HL-60 (cell line): ENCODE data around the gene ELOF1.

Source experiments
- DNase-seq, 2 experiments: peaks; one replicate each; pipeline ENCODE4 v3.0.0-alpha.2; 2010 to 2020; ENCODE audit warnings: low read depth in 1 of 2, low spot score in 1 of 2
- H3K27ac ChIP-seq: fragments of 250-450 bp; sonication (Bioruptor Pico); replicated peaks from 2 replicates; pipeline ENCODE4 v1.5.1; 2020; ENCODE audit warnings: mild to moderate bottlenecking, moderate library complexity
- H3K27me3 ChIP-seq: fragments of 250-450 bp; sonication (Bioruptor Pico); 2 replicates; pipeline ENCODE4 v1.5.1; 2021; ENCODE audit warnings: mild to moderate bottlenecking, moderate library complexity; ENCODE audit not compliant: insufficient read depth, poor library complexity, severe bottlenecking
- H3K4me3 ChIP-seq: replicated peaks from 2 replicates; pipeline ENCODE4 v1.5.1; 2011; ENCODE audit warnings: mild to moderate bottlenecking, control low read depth, low read length; ENCODE audit not compliant: insufficient read depth
- GABPA ChIP-seq: IDR thresholded peaks from 2 replicates; pipeline ENCODE4 v1.6.1; 2012; ENCODE audit warnings: low read depth
- POLR2AphosphoS5 ChIP-seq: IDR thresholded peaks from 2 replicates; pipeline ENCODE4 v1.6.1; 2012; ENCODE audit warnings: low read depth
- SPI1 ChIP-seq: IDR thresholded peaks from 2 replicates; pipeline ENCODE4 v1.6.1; 2012; ENCODE audit warnings: low read depth, mild to moderate bottlenecking, borderline replicate concordance
- TF ChIP-seq, protein P1 (sequence below): IDR thresholded peaks from one replicate; pipeline ENCODE4 v1.5.1; 2011; ENCODE audit warnings: low read length, control low read depth, inconsistent platforms; ENCODE audit not compliant: insufficient read depth
- TF ChIP-seq, protein P2 (sequence below): IDR thresholded peaks from 2 replicates; pipeline ENCODE4 v1.6.1; 2012; ENCODE audit warnings: low read depth; ENCODE audit not compliant: insufficient replicate concordance

The ELOF1 gene

DNA sequence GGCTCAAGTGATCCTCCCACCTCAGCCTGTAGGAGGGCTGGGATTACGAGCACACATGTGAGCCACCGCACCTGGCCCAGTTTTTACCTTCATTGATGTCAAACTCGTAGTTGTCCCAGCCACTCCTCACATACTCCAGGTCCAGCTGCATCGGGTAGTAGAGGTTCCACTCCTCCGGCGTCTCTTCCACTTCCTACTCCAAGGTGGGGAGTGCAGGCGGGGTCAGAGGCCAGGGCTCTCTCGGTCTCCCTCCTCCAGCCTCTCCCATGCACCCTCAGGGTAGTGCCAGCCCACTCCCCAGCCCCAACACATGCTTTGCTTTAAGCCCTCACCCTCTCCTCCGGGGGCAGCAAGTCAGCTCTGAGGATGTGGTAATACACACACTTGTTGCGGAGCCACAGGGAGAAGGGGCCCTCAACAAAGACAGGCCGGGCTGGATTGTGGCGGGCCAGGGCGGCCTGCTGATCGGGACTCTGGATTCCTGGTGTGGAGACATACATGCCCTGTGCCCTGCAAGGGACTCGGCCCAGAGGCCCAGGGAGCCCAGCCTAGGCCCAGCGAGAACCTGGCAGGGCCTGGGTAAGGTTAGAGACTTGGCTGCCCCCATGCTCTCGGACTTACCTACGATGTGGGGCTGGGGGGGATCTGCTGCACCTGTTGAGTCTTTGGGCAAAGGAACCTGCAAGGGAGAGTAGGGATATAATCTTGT is 51.5 kb downstream of the ELOF1 start:
- H3K27ac ChIP-seq, result no peak overlapping the region
- no peak for DNase-seq
- H3K4me3 ChIP-seq, result no peak overlapping the region
- no peaks in the 10 kb centered on the region for H3K27me3 ChIP-seq
- TF ChIP-seq, protein P1, sequence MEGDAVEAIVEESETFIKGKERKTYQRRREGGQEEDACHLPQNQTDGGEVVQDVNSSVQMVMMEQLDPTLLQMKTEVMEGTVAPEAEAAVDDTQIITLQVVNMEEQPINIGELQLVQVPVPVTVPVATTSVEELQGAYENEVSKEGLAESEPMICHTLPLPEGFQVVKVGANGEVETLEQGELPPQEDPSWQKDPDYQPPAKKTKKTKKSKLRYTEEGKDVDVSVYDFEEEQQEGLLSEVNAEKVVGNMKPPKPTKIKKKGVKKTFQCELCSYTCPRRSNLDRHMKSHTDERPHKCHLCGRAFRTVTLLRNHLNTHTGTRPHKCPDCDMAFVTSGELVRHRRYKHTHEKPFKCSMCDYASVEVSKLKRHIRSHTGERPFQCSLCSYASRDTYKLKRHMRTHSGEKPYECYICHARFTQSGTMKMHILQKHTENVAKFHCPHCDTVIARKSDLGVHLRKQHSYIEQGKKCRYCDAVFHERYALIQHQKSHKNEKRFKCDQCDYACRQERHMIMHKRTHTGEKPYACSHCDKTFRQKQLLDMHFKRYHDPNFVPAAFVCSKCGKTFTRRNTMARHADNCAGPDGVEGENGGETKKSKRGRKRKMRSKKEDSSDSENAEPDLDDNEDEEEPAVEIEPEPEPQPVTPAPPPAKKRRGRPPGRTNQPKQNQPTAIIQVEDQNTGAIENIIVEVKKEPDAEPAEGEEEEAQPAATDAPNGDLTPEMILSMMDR, result no peak
- TF ChIP-seq SPI1, result no peak

DNA sequence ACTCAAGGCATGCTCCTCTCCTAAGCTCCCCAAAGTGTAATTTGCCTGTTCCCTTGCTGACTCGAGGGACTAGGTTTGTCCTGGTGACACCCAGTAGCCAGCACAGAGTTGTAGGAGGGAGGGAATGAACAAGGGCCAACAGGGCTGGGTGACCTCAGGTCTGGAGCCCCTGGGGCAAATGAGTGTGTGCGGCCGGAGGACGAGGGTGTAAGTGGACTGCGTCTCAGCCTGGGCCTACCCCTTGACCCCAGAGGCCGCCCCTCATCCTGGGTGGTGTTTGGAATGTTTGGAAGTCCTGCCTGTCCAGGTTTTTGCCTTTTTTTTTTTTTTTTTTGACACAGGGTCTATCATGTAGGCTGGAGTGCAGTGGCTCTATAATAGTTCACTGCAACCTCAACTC is 52.1 kb downstream of the ELOF1 start:
- Histone ChIP-seq H3K27ac (no peak overlapping the region), H3K4me3 (no peak overlapping the region), H3K27me3 (no peaks in the 10 kb centered on the region)
- TF ChIP-seq POLR2AphosphoS5 (no peak), GABPA (no peak), SPI1 (no peak)
- DNase-seq, result no peak

DNA sequence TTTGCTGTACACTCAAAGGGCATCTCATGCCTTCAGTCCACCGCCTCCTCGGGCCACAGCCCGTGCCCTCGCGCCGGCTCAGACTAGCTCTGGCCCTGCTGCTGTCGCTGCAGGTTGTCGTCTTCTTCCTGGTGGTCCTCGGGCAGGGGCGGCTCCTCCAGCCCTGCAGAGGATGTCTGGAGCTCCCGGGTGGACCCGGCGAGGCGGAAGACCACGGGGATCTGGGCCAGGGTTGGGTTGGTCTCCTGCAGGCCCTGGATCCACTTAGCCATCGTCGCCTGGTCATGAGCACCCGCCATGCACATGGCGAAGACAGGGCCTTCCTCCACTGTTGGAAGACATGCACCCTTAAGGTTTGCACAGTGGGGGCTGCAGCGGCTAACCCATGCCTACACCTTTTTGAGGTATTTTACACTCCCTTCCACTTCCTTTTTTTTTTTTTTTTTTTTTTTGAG is 52.9 kb downstream of the ELOF1 start:
- H3K4me3 ChIP-seq, result peak overlapping the region; percentile 92
- peak overlapping the region; percentile 53 for H3K27ac ChIP-seq
- TF ChIP-seq SPI1, result peak; percentile 79
- TF ChIP-seq, protein P1, result no peak
- no peaks in the 10 kb centered on the region for H3K27me3 ChIP-seq
- no peak for DNase-seq

DNA sequence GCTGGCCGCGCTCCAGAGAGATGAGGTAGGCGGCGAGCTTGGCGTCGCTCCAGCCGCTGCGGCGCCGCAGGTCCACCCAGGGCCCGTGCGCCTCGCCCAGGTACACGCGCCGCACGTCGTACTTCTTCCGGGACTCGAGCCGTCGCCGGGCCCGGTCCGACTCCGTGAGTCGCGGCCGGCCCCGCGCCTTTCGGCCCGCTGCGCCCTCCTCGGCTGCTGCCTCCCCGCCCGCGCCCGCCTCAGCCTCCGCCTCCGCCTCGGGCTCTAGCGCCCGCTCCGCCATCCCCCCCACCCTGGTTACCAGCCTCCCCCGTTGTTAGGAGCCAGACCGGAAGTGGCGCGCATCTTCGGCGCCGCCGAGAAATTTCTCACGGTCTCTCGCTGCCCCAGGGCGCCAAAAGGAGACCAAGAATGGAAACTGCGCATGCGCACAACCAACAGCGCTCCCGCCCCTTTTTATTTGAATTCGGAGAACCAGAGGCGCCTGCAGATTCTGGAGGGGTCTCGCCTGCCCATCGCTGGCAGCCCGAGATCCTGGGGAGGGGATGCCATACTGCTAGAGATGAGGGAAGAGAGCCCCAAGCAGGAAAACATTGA is 53.4 kb downstream of the ELOF1 start, which contains the start of gene ZNF653:
ZNF653 (minus strand) TSS at position 336 of the 597 bp plus-strand sequence; CDS start at position 283, 53 bp downstream.
- TF ChIP-seq, protein P1, result no peak
- TF ChIP-seq, protein P2, sequence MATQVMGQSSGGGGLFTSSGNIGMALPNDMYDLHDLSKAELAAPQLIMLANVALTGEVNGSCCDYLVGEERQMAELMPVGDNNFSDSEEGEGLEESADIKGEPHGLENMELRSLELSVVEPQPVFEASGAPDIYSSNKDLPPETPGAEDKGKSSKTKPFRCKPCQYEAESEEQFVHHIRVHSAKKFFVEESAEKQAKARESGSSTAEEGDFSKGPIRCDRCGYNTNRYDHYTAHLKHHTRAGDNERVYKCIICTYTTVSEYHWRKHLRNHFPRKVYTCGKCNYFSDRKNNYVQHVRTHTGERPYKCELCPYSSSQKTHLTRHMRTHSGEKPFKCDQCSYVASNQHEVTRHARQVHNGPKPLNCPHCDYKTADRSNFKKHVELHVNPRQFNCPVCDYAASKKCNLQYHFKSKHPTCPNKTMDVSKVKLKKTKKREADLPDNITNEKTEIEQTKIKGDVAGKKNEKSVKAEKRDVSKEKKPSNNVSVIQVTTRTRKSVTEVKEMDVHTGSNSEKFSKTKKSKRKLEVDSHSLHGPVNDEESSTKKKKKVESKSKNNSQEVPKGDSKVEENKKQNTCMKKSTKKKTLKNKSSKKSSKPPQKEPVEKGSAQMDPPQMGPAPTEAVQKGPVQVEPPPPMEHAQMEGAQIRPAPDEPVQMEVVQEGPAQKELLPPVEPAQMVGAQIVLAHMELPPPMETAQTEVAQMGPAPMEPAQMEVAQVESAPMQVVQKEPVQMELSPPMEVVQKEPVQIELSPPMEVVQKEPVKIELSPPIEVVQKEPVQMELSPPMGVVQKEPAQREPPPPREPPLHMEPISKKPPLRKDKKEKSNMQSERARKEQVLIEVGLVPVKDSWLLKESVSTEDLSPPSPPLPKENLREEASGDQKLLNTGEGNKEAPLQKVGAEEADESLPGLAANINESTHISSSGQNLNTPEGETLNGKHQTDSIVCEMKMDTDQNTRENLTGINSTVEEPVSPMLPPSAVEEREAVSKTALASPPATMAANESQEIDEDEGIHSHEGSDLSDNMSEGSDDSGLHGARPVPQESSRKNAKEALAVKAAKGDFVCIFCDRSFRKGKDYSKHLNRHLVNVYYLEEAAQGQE, result peak; percentile 17
- TF ChIP-seq GABPA (peak; percentile 82), POLR2AphosphoS5 (peak; percentile 71), SPI1 (no peak)
- no peaks in the 10 kb centered on the region for H3K27me3 ChIP-seq
- H3K27ac ChIP-seq, result peak within 1 kb of the TSS; percentile 53
- peak; percentile 80 to 94 for DNase-seq
- peak within 1 kb of the TSS; percentile 92 for H3K4me3 ChIP-seq

DNA sequence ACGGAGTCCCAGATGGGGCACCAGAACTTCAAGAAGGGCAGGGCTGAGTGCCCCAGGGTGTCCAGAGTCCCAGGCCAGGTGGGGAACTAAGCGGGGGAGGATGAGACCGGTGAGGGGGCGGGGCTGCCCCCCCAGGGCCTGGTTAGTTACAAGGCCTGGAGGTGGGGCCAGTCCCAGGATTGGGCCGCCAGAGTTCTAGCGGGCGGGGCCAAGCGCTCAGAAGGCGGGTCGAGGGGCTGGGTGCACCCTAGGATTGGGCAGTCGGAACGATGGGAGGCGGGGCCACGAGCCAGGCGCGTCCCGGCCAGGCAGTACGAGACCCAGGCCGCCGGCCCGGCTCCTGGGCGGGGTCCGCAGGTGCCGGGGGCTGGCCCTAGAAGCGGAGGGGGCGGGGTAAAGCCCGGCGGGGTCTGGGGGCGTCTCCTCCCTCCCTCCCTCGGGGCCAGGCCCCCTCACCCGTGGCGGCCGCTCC is 54.0 kb downstream of the ELOF1 start:
- DNase-seq, result peak; percentile 89 to 96
- Histone ChIP-seq H3K4me3 (peak overlapping the region; percentile 92), H3K27ac (peak overlapping the region; percentile 53), H3K27me3 (no peaks in the 10 kb centered on the region)
- TF ChIP-seq, protein P2, result no peak
- TF ChIP-seq, protein P1, result no peak
- TF ChIP-seq GABPA, result no peak
- TF ChIP-seq POLR2AphosphoS5, result no peak
- no peak for TF ChIP-seq SPI1
